Measurements from ENCODE around the gene GPX4. TPM values are rescaled to one million over a fixed set of nuclear protein-coding genes. Genes with fewer than 3 reads are reported as not detected.

Gene GPX4
- total and polyA plus RNA-seq, 8 donors = 90.0 to 710 (median 348) TPM

DNA sequence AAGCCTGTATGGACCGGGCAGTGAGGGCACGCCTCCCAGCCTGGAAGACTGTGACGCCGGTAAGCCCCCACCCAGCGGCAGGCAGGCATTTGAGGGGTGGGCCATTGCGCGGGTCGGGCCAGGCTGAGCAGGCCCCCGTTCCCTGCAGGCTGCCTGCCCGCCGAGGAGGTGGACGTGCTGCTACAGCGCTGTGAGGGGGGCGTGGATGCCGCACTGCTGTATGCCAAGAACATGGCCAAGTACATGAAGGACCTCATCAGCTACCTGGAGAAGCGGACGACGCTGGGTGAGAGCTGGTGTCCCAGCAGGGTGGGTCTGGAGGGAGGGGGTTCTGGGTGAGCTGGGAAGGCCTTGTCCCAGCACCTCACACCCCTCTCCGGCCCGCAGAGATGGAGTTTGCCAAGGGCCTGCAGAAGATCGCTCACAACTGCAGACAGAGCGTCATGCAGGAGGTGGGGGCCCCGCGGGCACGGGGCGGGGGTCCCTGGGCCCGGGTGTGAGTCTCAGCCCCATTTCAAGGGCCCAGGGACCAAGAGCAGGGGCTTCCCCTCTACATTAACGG, 29.8 kb upstream of the GPX4 start:
- Histone ChIP-seq H3K4me1 (peaks cover 22 to 85% (median 64%) of the 10 kb centered on the region in 4 donors), H3K9me3 (no peaks in the 10 kb centered on the region)

DNA sequence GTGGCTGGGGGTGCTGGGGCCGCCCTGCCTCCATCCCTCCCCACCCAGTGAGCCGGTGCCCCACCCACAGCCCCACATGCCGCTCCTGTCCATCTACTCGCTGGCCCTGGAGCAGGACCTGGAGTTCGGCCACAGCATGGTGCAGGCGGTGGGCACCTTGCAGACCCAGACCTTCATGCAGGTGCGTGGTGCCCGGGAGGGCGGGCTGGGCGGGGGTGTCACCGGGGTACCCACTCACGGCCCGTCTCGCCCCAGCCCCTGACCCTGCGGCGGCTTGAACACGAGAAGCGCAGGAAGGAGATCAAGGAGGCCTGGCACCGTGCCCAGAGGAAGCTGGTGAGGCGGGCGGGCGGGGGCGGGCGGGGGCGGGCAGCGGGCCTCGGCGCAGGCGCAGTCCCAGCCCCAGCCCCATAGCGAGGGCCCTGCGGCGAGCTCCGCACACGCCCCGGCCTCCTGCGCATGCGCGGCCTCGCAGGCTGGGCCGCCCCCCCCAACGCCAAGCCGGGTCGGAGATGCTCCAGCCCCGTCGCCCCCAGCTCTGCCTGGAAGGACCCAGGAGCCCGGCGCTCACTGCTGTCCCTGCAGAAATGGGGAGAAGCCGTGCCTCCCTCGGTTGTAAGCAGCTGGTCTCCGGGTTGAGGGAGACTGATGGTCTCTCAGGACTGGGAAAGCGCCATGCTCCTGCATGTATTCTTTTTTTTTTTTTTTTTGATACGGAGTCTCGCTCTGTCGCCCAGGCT, 29.1 kb upstream of the GPX4 start:
- H3K9me3 ChIP-seq = no peaks in the 10 kb centered on the region
- H3K27ac ChIP-seq = peak overlapping the region; percentile 64 to 81 (median 73)
- peak; percentile 73 to 94 for DNase-seq
- peaks cover 0 to 29% (median 10%) of the 10 kb centered on the region in 3 donors for H3K27me3 ChIP-seq
- H3K4me1 ChIP-seq = peaks cover 15 to 78% (median 57%) of the 10 kb centered on the region in 4 donors
- peak overlapping the region; percentile 5 to 37 (median 26) for H3K4me3 ChIP-seq
- 18 to 41% (median 22%) methylated on average over 30 to 47 of the region's 54 CpGs for WGBS, 5 donors
- intact Hi-C loops (cut with DNase I; ENCODE audit: low total_unique reads) = no loop called here
- H3K36me3 ChIP-seq = peaks cover 0 to 26% (median 2%) of the 10 kb centered on the region in 4 donors
- TF ChIP-seq POLR2A (IDR thresholded peaks at IDR 0.05) = no peak
- peak in 1 of 3 donors; percentile 10 for TF ChIP-seq POLR2AphosphoS5 (IDR thresholded peaks at IDR 0.05)

More for the DNA sequence above, 29.8 kb upstream of the GPX4 start:
- peak overlapping the region in 3 of 5 donors; percentile 5 to 73 (median 64) for H3K27ac ChIP-seq
- WGBS, 5 donors = 68 to 78% (median 74%) methylated on average over 21 to 28 of the region's 28 CpGs
- H3K27me3 ChIP-seq = peaks cover 0 to 36% (median 10%) of the 10 kb centered on the region in 3 donors
- H3K4me3 ChIP-seq = peak overlapping the region in 3 of 4 donors; percentile 5 to 37 (median 25)
- no peak for DNase-seq
- H3K36me3 ChIP-seq = peaks cover 0 to 23% (median 0%) of the 10 kb centered on the region in 4 donors
- TF ChIP-seq CTCF (IDR thresholded peaks at IDR 0.05) = no peak
- TF ChIP-seq POLR2AphosphoS5 (IDR thresholded peaks at IDR 0.05) = no peak
- TF ChIP-seq EP300 (IDR thresholded peaks at IDR 0.05) = no peak
- no peak for TF ChIP-seq POLR2A (IDR thresholded peaks at IDR 0.05)
- intact Hi-C loops (cut with DNase I; ENCODE audit: low total_unique reads) = no loop called here

- TF ChIP-seq EP300 (IDR thresholded peaks at IDR 0.05) = no peak
- no peak for TF ChIP-seq POLR2AphosphoS5 (IDR thresholded peaks at IDR 0.05)
- no peak for TF ChIP-seq CTCF (IDR thresholded peaks at IDR 0.05)
- TF ChIP-seq POLR2A (IDR thresholded peaks at IDR 0.05) = no peak
- no peak for DNase-seq
- Histone ChIP-seq H3K27ac (peak overlapping the region; percentile 64 to 81 (median 73)), H3K4me3 (no peak overlapping the region), H3K9me3 (no peaks in the 10 kb centered on the region), H3K36me3 (peaks cover 0 to 33% (median 12%) of the 10 kb centered on the region in 4 donors), H3K27me3 (peaks cover 0 to 16% (median 2%) of the 10 kb centered on the region in 3 donors), H3K4me1 (peaks cover 11 to 68% (median 45%) of the 10 kb centered on the region in 4 donors)
- 30 to 61% (median 51%) methylated on average over 4 of the region's 4 CpGs for WGBS, 5 donors
- intact Hi-C loops (cut with DNase I; ENCODE audit: low total_unique reads) = no loop called here
Observed at GRCh38 chr19:1076046-1076386, 27.8 kb upstream of the GPX4 start.

GRCh38 chr19:1076951-1077350, 26.8 kb upstream of the GPX4 start:
- DNase-seq = peak; percentile 83 to 92
- Histone ChIP-seq H3K27me3 (peaks cover 0 to 9% (median 0%) of the 10 kb centered on the region in 3 donors), H3K27ac (peak overlapping the region; percentile 15 to 78 (median 64)), H3K9me3 (no peaks in the 10 kb centered on the region), H3K36me3 (peaks cover 0 to 43% (median 12%) of the 10 kb centered on the region in 4 donors), H3K4me3 (peak overlapping the region; percentile 11 to 38 (median 27)), H3K4me1 (peaks cover 4 to 68% (median 45%) of the 10 kb centered on the region in 4 donors)
- 18 to 46% (median 34%) methylated on average over 15 to 16 of the region's 16 CpGs for WGBS, 5 donors
- TF ChIP-seq POLR2AphosphoS5 (IDR thresholded peaks at IDR 0.05) = peak in 2 of 3 donors; percentile 9 to 43
- TF ChIP-seq CTCF (IDR thresholded peaks at IDR 0.05) = no peak
- no peak for TF ChIP-seq POLR2A (IDR thresholded peaks at IDR 0.05)
- intact Hi-C loops (cut with DNase I; ENCODE audit: low total_unique reads) = no loop called here

All from stomach (tissue), 9 donors.